HG03521 (cell line): ENCODE measurements around the gene POP4.
"Not testable (repeated sequence)": the region's sequence is repeated elsewhere in the genome, so short reads cannot be mapped to it uniquely, and the experiment has no call there.

ENCODE experiments used
- ATAC-seq: cut with Tn5 transposase; IDR thresholded peaks from one replicate; pipeline ENCODE4 v1.9.1; 2021; ENCODE audit warnings: mild to moderate bottlenecking, moderate library complexity; ENCODE audit not compliant: unreplicated experiment

POP4 gene

GRCh38 chr19:29605653-29606419 is at the start of gene POP4:
POP4 (plus strand) TSS chr19:29606283; CDS start chr19:29606319, 36 bp downstream.
- peak; percentile 68 for ATAC-seq

GRCh38 chr19:29559110-29559509 is 47.0 kb upstream of the POP4 start:
- ATAC-seq: not testable (repeated sequence)

GRCh38 chr19:29559743-29560142 is 46.3 kb upstream of the POP4 start:
- ATAC-seq: no peak

- ATAC-seq: no peak
Measured at GRCh38 chr19:29560313-29561075, 45.6 kb upstream of the POP4 start.

GRCh38 chr19:29561601-29562000 is 44.5 kb upstream of the POP4 start:
- ATAC-seq: no peak

- ATAC-seq: no peak
Measured at GRCh38 chr19:29562299-29563297, 43.5 kb upstream of the POP4 start.

- ATAC-seq: no peak
Measured at GRCh38 chr19:29563486-29564101, 42.5 kb upstream of the POP4 start.

GRCh38 chr19:29564574-29565005 is 41.5 kb upstream of the POP4 start:
- no peak for ATAC-seq

- ATAC-seq: no peak
Measured at GRCh38 chr19:29565171-29565570, 40.9 kb upstream of the POP4 start.

- no peak for ATAC-seq
Measured at GRCh38 chr19:29566496-29567054, 39.5 kb upstream of the POP4 start.

- no peak for ATAC-seq
Measured at GRCh38 chr19:29567366-29567915, 38.6 kb upstream of the POP4 start.

GRCh38 chr19:29568036-29569025 is 37.8 kb upstream of the POP4 start:
- no peak for ATAC-seq

GRCh38 chr19:29569038-29569911 is 36.8 kb upstream of the POP4 start:
- ATAC-seq: no peak

GRCh38 chr19:29571181-29571580 is 34.9 kb upstream of the POP4 start:
- no peak for ATAC-seq

GRCh38 chr19:29573486-29573885 is 32.6 kb upstream of the POP4 start:
- ATAC-seq: no peak

GRCh38 chr19:29574510-29574909 is 31.6 kb upstream of the POP4 start:
- no peak for ATAC-seq

GRCh38 chr19:29576046-29576606 is 30.0 kb upstream of the POP4 start:
- ATAC-seq: no peak
